MM.1S (cell line): ENCODE measurements around the gene ANXA2.

Experiments used
- DNase-seq: peaks from one replicate; pipeline ENCODE4 v3.0.0-alpha.2; 2015
- H2AFZ ChIP-seq: fragments of 300-600 bp; sonication (generic); 2 replicates; pipeline ENCODE4 v1.6.0; 2016; ENCODE audit warnings: antibody characterized with exemption, low read length
- H3F3A ChIP-seq: fragments of 300-600 bp; sonication (generic); 2 replicates; pipeline ENCODE4 v1.6.1; 2016; ENCODE audit warnings: mild to moderate bottlenecking, antibody characterized with exemption, low read length, moderate library complexity, mixed read lengths; ENCODE audit not compliant: insufficient read depth
- H3K27ac ChIP-seq: fragments of 300-600 bp; sonication (generic); 2 replicates; pipeline ENCODE4 v1.5.1; 2016; ENCODE audit warnings: mild to moderate bottlenecking, low read length
- H3K27me3 ChIP-seq: fragments of 300-600 bp; sonication (generic); replicated peaks from 2 replicates; pipeline ENCODE4 v1.6.0; 2016; ENCODE audit warnings: low read length; ENCODE audit not compliant: insufficient read depth
- H3K36me3 ChIP-seq: fragments of 300-600 bp; sonication (generic); replicated peaks from 2 replicates; pipeline ENCODE4 v1.6.1; 2016; ENCODE audit warnings: mild to moderate bottlenecking, low read length, mixed read lengths; ENCODE audit not compliant: insufficient read depth
- H3K4me1 ChIP-seq: fragments of 300-600 bp; sonication (generic); 2 replicates; pipeline ENCODE4 v1.6.1; 2016; ENCODE audit warnings: low read length, mixed read lengths
- H3K4me2 ChIP-seq: fragments of 300-600 bp; sonication (generic); 2 replicates; pipeline ENCODE4 v1.6.0; 2016; ENCODE audit warnings: low read depth, low read length
- H3K4me3 ChIP-seq: fragments of 300-600 bp; sonication (generic); 2 replicates; pipeline ENCODE4 v1.5.1; 2016; ENCODE audit warnings: low read length, mixed read lengths
- H3K79me2 ChIP-seq: fragments of 300-600 bp; sonication (generic); 2 replicates; pipeline ENCODE4 v1.6.1; 2016; ENCODE audit warnings: mixed run types, low read length, mixed read lengths
- H3K9ac ChIP-seq: fragments of 300-600 bp; sonication (generic); 2 replicates; pipeline ENCODE4 v1.6.1; 2016; ENCODE audit warnings: low read length, mixed read lengths
- H3K9me2 ChIP-seq: fragments of 300-600 bp; sonication (generic); replicated peaks from 2 replicates; pipeline ENCODE4 v1.6.1; 2016; ENCODE audit warnings: mild to moderate bottlenecking, low read length, mixed read lengths; ENCODE audit not compliant: insufficient read depth
- H3K9me3 ChIP-seq: fragments of 300-600 bp; sonication (generic); replicated peaks from 2 replicates; pipeline ENCODE4 v1.6.1; 2016; ENCODE audit warnings: mild to moderate bottlenecking, low read length, mixed read lengths; ENCODE audit not compliant: insufficient read depth
- H4K20me1 ChIP-seq: fragments of 300-600 bp; sonication (generic); 2 replicates; pipeline ENCODE4 v1.6.1; 2016; ENCODE audit warnings: mild to moderate bottlenecking, low read length, moderate library complexity, mixed read lengths; ENCODE audit not compliant: insufficient read depth
- CTCF ChIP-seq: fragments of 300-600 bp; sonication (generic); IDR thresholded peaks from 2 replicates; pipeline ENCODE4 v1.5.1; 2016; ENCODE audit warnings: antibody characterized with exemption, low read length, mixed read lengths
- EZH2 ChIP-seq: fragments of 300-600 bp; sonication (generic); optimal IDR thresholded peaks from 2 replicates; pipeline ENCODE3; 2017; ENCODE audit warnings: low read depth, mild to moderate bottlenecking, antibody characterized with exemption, low read length, mixed read lengths
- EZH2phosphoT487 ChIP-seq: fragments of 300-600 bp; sonication (generic); IDR thresholded peaks from 2 replicates; pipeline ENCODE4 v1.6.1; 2018; ENCODE audit warnings: antibody characterized with exemption, low read length

Gene ANXA2

GRCh38 chr15:60353245-60353920, 44.4 kb downstream of the ANXA2 start:
- no peaks in the 10 kb centered on the region for H3K9me3 ChIP-seq
- no peaks in the 10 kb centered on the region for H3K79me2 ChIP-seq
- H3K27me3 ChIP-seq = no peaks in the 10 kb centered on the region
- no peaks in the 10 kb centered on the region for H3K9me2 ChIP-seq
- no peaks in the 10 kb centered on the region for H3K4me1 ChIP-seq
- H3K4me2 ChIP-seq = no peak overlapping the region
- DNase-seq = no peak
- no peak overlapping the region for H3K9ac ChIP-seq
- H3K4me3 ChIP-seq = no peak overlapping the region
- no peak overlapping the region for H3K27ac ChIP-seq
- no peak for TF ChIP-seq EZH2phosphoT487
- TF ChIP-seq CTCF = no peak
- no peak for TF ChIP-seq EZH2
- H3F3A ChIP-seq = no peaks in the 10 kb centered on the region
- no peaks in the 10 kb centered on the region for H4K20me1 ChIP-seq
- no peak overlapping the region for H2AFZ ChIP-seq
- H3K36me3 ChIP-seq = 0 out of 2 replicates have a peak, but pooled peaks cover 8% of the 10 kb centered on the region

- no peak for TF ChIP-seq CTCF
- no peak for TF ChIP-seq EZH2phosphoT487
- no peak for TF ChIP-seq EZH2
- no peak for DNase-seq
- Histone ChIP-seq H3K27me3 (no peaks in the 10 kb centered on the region), H4K20me1 (no peaks in the 10 kb centered on the region), H3K4me1 (no peaks in the 10 kb centered on the region), H3K36me3 (peaks cover 8% of the 10 kb centered on the region; the same call in 1 of the 2 replicates), H3K27ac (no peak overlapping the region), H3K79me2 (no peaks in the 10 kb centered on the region), H3K9me3 (no peaks in the 10 kb centered on the region), H3K9ac (no peak overlapping the region), H3K9me2 (no peaks in the 10 kb centered on the region), H3K4me2 (no peak overlapping the region), H3K4me3 (no peak overlapping the region), H2AFZ (no peak overlapping the region), H3F3A (no peaks in the 10 kb centered on the region)
Observed at GRCh38 chr15:60352525-60352924, 45.3 kb downstream of the ANXA2 start.

GRCh38 chr15:60351066-60351465, 46.7 kb downstream of the ANXA2 start:
- peaks cover 3% of the 10 kb centered on the region; the same call in 1 of the 2 replicates for H3K36me3 ChIP-seq
- H3K27ac ChIP-seq = no peak overlapping the region
- H3K27me3 ChIP-seq = no peaks in the 10 kb centered on the region
- no peaks in the 10 kb centered on the region for H4K20me1 ChIP-seq
- H3K4me3 ChIP-seq = no peak overlapping the region
- no peak overlapping the region for H3K4me2 ChIP-seq
- no peak overlapping the region for H2AFZ ChIP-seq
- no peak for DNase-seq
- TF ChIP-seq EZH2 = no peak
- no peak for TF ChIP-seq EZH2phosphoT487
- no peak for TF ChIP-seq CTCF
- H3K9me2 ChIP-seq = no peaks in the 10 kb centered on the region
- no peaks in the 10 kb centered on the region for H3F3A ChIP-seq
- no peaks in the 10 kb centered on the region for H3K79me2 ChIP-seq
- H3K4me1 ChIP-seq = no peaks in the 10 kb centered on the region
- H3K9me3 ChIP-seq = no peaks in the 10 kb centered on the region
- no peak overlapping the region for H3K9ac ChIP-seq
